SK-N-SH (cell line): ENCODE results near the gene PSAT1. TPM values are rescaled to one million over a fixed set of nuclear protein-coding genes. Genes with fewer than 3 reads are reported as not detected.

ENCODE experiments used
- CTCF ChIA-PET: fragments of 300-600, 350-600 bp; formaldehyde crosslinking; extraction: SDS; loops from one replicate; lab custom pipeline; 2021; lab: Yijun Ruan, JAX
- POLR2A ChIA-PET: fragments of 350-600 bp; sonication (Branson Sonifier 250); formaldehyde crosslinking; extraction: SDS; loops from one replicate; lab custom pipeline; 2020; ENCODE audit warnings: antibody characterized with exemption, inconsistent platforms; lab: Yijun Ruan, JAX
- DNase-seq: peaks from one replicate; pipeline ENCODE4 v3.0.0; 2012
- H2AFZ ChIP-seq: fragments of 200-600 bp; sonication (generic); 2 replicates; pipeline ENCODE4 v1.8.1; 2016; ENCODE audit warnings: antibody characterized with exemption, mild to moderate bottlenecking, low read depth
- H3F3A ChIP-seq: fragments of 200-600 bp; sonication (generic); replicated peaks from 2 replicates; pipeline ENCODE3; 2016; ENCODE audit warnings: antibody characterized with exemption, mild to moderate bottlenecking; ENCODE audit not compliant: insufficient read depth
- H3K27ac ChIP-seq, 2 experiments: fragments of 200-500 bp in 1 of 2; fragments of 200-600 bp in 1 of 2; sonication (Bioruptor generic) in 1 of 2; sonication (generic), shearing (Covaris generic) in 1 of 2; 2 replicates each; pipeline versions ENCODE4 v1.5.1 to v1.6.1; 2014 to 2016; ENCODE audit warnings: low read depth in 2 of 2, inconsistent platforms in 1 of 2, low read length in 1 of 2, mild to moderate bottlenecking in 1 of 2, mixed read lengths in 1 of 2
- H3K27me3 ChIP-seq: fragments of 200-600 bp; sonication (generic), shearing (Covaris generic); 2 replicates; pipeline ENCODE4 v1.6.1; 2016; ENCODE audit warnings: mixed run types; ENCODE audit not compliant: insufficient read depth
- H3K36me3 ChIP-seq, 2 experiments: fragments of 200-500 bp in 1 of 2; fragments of 200-600 bp in 1 of 2; sonication (Bioruptor generic) in 1 of 2; sonication (generic) in 1 of 2; replicated peaks in 1 of 2; 2 replicates each; pipeline versions ENCODE3 to v1.5.1; 2014 to 2016; ENCODE audit warnings: low read length in 1 of 2, mild to moderate bottlenecking in 1 of 2; ENCODE audit not compliant: insufficient read depth in 2 of 2, control insufficient read depth in 1 of 2
- H3K4me1 ChIP-seq, 2 experiments: fragments of 200-500 bp in 1 of 2; fragments of 200-600 bp in 1 of 2; sonication (Bioruptor generic) in 1 of 2; sonication (generic), shearing (Covaris generic) in 1 of 2; 2 replicates each; pipeline versions ENCODE4 v1.5.1 to v1.6.1; 2014 to 2016; ENCODE audit warnings: low read depth in 1 of 2, low read length in 1 of 2, mixed run types in 1 of 2; ENCODE audit not compliant: insufficient read depth in 2 of 2, control insufficient read depth in 1 of 2
- H3K4me2 ChIP-seq: fragments of 200-600 bp; sonication (generic), shearing (Covaris generic); 2 replicates; pipeline ENCODE4 v1.6.1; 2017; ENCODE audit warnings: mixed run types
- H3K4me3 ChIP-seq, 2 experiments: fragments of 200-500 bp in 1 of 2; fragments of 200-600 bp in 1 of 2; sonication (Bioruptor generic) in 1 of 2; sonication (generic), shearing (Covaris generic) in 1 of 2; 2 replicates each; pipeline versions ENCODE4 v1.5.1 to v1.8.1; 2014 to 2016; ENCODE audit warnings: low read depth in 2 of 2, inconsistent platforms in 1 of 2, low read length in 1 of 2, mild to moderate bottlenecking in 1 of 2, mixed read lengths in 1 of 2, moderate library complexity in 1 of 2
- H3K79me2 ChIP-seq: fragments of 200-600 bp; sonication (generic); 2 replicates; pipeline ENCODE4 v1.8.1; 2017; ENCODE audit warnings: mild to moderate bottlenecking; ENCODE audit not compliant: insufficient read depth
- H3K9ac ChIP-seq: fragments of 200-600 bp; sonication (generic); 2 replicates; pipeline ENCODE4 v1.6.1; 2017; ENCODE audit warnings: mixed run types
- H3K9me2 ChIP-seq: fragments of 200-600 bp; sonication (generic); 2 replicates; pipeline ENCODE4 v1.6.1; 2017; ENCODE audit warnings: mixed run types
- H3K9me3 ChIP-seq: fragments of 200-600 bp; sonication (generic); 2 replicates; pipeline ENCODE4 v1.6.1; 2017; ENCODE audit warnings: mixed run types, mild to moderate bottlenecking, moderate library complexity
- H4K20me1 ChIP-seq: fragments of 200-600 bp; sonication (generic); 2 replicates; pipeline ENCODE4 v1.6.1; 2017; ENCODE audit warnings: mild to moderate bottlenecking, mixed run types; ENCODE audit not compliant: insufficient read depth
- CTCF ChIP-seq: fragments of 200-600 bp; sonication (generic); IDR thresholded peaks from 2 replicates; pipeline ENCODE4 v1.6.1; 2017; ENCODE audit warnings: antibody characterized with exemption, mild to moderate bottlenecking, moderate library complexity
- EZH2phosphoT487 ChIP-seq: fragments of 200-600 bp; sonication (generic); IDR thresholded peaks from 2 replicates; pipeline ENCODE4 v1.6.1; 2017; ENCODE audit warnings: low read depth, mixed run types, mild to moderate bottlenecking, antibody characterized with exemption, moderate library complexity, borderline replicate concordance
- FOXM1 ChIP-seq: IDR thresholded peaks from 2 replicates; pipeline ENCODE4 v1.4.0; 2012; ENCODE audit warnings: low read depth, mild to moderate bottlenecking
- GABPA ChIP-seq: IDR thresholded peaks from 2 replicates; pipeline ENCODE4 v1.4.0; 2012; ENCODE audit warnings: low read depth, mild to moderate bottlenecking
- JUND ChIP-seq: IDR thresholded peaks from 2 replicates; pipeline ENCODE4 v1.4.0; 2012
- NRF1 ChIP-seq: IDR thresholded peaks from 2 replicates; pipeline ENCODE4 v1.6.1; 2012; ENCODE audit warnings: low read depth, mild to moderate bottlenecking, low read length
- RAD21 ChIP-seq: IDR thresholded peaks from 2 replicates; pipeline ENCODE4 v1.6.1; 2012; ENCODE audit warnings: mild to moderate bottlenecking, low read length
- REST ChIP-seq: IDR thresholded peaks from 2 replicates; pipeline ENCODE4 v1.6.1; 2012; ENCODE audit warnings: mild to moderate bottlenecking, low read depth, low read length, moderate library complexity
- RFX5 ChIP-seq: IDR thresholded peaks from 2 replicates; pipeline ENCODE4 v1.6.1; 2012; ENCODE audit warnings: mild to moderate bottlenecking, improper control_type of control experiment, low read length
- TAF1 ChIP-seq: IDR thresholded peaks from 2 replicates; pipeline ENCODE4 v1.6.1; 2012; ENCODE audit warnings: low read depth, mild to moderate bottlenecking, low read length, moderate library complexity, borderline replicate concordance
- TEAD4 ChIP-seq: IDR thresholded peaks from 2 replicates; pipeline ENCODE4 v1.4.0; 2012; ENCODE audit warnings: mild to moderate bottlenecking, borderline replicate concordance; ENCODE audit not compliant: insufficient read depth
- WGBS: methylation state at CpG from one replicate; pipeline ENCODE4 v1.1.6; 2017; ENCODE audit warnings: low lambda C conversion rate; 5-methylcytosine and 5-hydroxymethylcytosine counted together
- polyA plus RNA-seq, 3 experiments: library from polyadenylated mRNA; depleted of rRNA; stranded (reverse); fragments of >200 nt; gene quantifications; 2 replicates each; pipeline ENCODE4 v1.2.3, GENCODE V29; 2012

Gene PSAT1
- polyA plus RNA-seq, 1 of the 3 experiments (the other 2 are of a cell fraction), result 37.0 TPM

GRCh38 chr9:78304357-78304756 lies 7.4 kb downstream of the PSAT1 start:
- 87% methylated on average over 1 of the region's 1 CpG for WGBS
- Histone ChIP-seq H3K9ac (no peak overlapping the region), H3K79me2 (no peaks in the 10 kb centered on the region), H3K9me2 (no peaks in the 10 kb centered on the region), H4K20me1 (no peaks in the 10 kb centered on the region), H3K27ac (no peak overlapping the region), H3K9me3 (no peaks in the 10 kb centered on the region), H3K4me1 (peaks cover 0 to 28% of the 10 kb centered on the region in 2 experiments; a peak in 2 of 4 replicates), H3K27me3 (no peaks in the 10 kb centered on the region)
- POLR2A ChIA-PET, result no interaction called here
- CTCF ChIA-PET, result interaction anchor here (1.4 to 2.3 kb wide), 2 partner anchors 64 to 65 kb away, joined by 3 to 7 read pairs; no protein-coding TSS in a partner anchor
- no peak for DNase-seq
- no peak for TF ChIP-seq JUND
- no peak for TF ChIP-seq FOXM1
- TF ChIP-seq TEAD4, result no peak
- no peak for TF ChIP-seq EZH2phosphoT487
- no peak for TF ChIP-seq RFX5
- TF ChIP-seq NRF1, result no peak
- no peak for TF ChIP-seq REST
- no peak for TF ChIP-seq RAD21
- no peak for TF ChIP-seq CTCF
- no peak for TF ChIP-seq TAF1
- TF ChIP-seq GABPA, result no peak
- TF ChIP-seq, all 33 proteins: peak for 0
- peaks cover 31 to 61% of the 10 kb centered on the region in 2 experiments for H3K36me3 ChIP-seq
- H2AFZ ChIP-seq, result no peak overlapping the region
- H3F3A ChIP-seq, result no peaks in the 10 kb centered on the region
- no peak overlapping the region for H3K4me2 ChIP-seq
- no peak overlapping the region for H3K4me3 ChIP-seq
